ENCODE data around the gene CDK5RAP2. TPM values are rescaled to one million over a fixed set of nuclear protein-coding genes. Genes with fewer than 3 reads are reported as not detected.
A peak's percentile ranks its signal among the peaks of the same experiment; 100 is the strongest.

CDK5RAP2 gene
- total RNA-seq, 1 experiment from 2014 or later: 56.4 TPM

- no peaks in the 10 kb centered on the region for H3K4me1 Mint-ChIP-seq
- Histone ChIP-seq H3K23me2 (ENCODE audit: insufficient read length, low read depth, low read length, poor library complexity, severe bottlenecking) (no peaks in the 10 kb centered on the region), H3K27me3 (ENCODE audit: insufficient read depth, low read length) (no peaks in the 10 kb centered on the region)
Measured at GRCh38 chr9:120562861-120563443, 17.0 kb downstream of the CDK5RAP2 start.

More at GRCh38 chr9:120562861-120563443, 17.0 kb downstream of the CDK5RAP2 start:
- H3K14ac ChIP-seq (ENCODE audit: insufficient read depth, low read length): no peak overlapping the region; the same call in 1 of the 2 replicates
- H4K91ac ChIP-seq (ENCODE audit: insufficient read length, low read depth, low read length): no peak overlapping the region
- H2BK12ac ChIP-seq (ENCODE audit: insufficient read length, low read depth, low read length): no peak overlapping the region
- no peaks in the 10 kb centered on the region for H3K27me3 Mint-ChIP-seq (ENCODE audit: low read depth)
- H3K4me3 Mint-ChIP-seq: no peak overlapping the region
- peaks cover 19 to 55% (median 37%) of the 10 kb centered on the region in 3 experiments; a peak in 6 of 7 replicates for H3K36me3 Mint-ChIP-seq (ENCODE audit: insufficient read depth in 1 of 3, low read depth in 3 of 3)
- peak overlapping the region; percentile 19 to 90 (median 21); a peak in 5 of 7 replicates for H3K27ac Mint-ChIP-seq
- H3K79me2 ChIP-seq (ENCODE audit: insufficient read depth, low read length): no peaks in the 10 kb centered on the region; the same call in 1 of the 2 replicates
- H3K4me1 ChIP-seq (ENCODE audit: insufficient read depth, low read length): no peaks in the 10 kb centered on the region
- TF ChIP-seq, protein P1, sequence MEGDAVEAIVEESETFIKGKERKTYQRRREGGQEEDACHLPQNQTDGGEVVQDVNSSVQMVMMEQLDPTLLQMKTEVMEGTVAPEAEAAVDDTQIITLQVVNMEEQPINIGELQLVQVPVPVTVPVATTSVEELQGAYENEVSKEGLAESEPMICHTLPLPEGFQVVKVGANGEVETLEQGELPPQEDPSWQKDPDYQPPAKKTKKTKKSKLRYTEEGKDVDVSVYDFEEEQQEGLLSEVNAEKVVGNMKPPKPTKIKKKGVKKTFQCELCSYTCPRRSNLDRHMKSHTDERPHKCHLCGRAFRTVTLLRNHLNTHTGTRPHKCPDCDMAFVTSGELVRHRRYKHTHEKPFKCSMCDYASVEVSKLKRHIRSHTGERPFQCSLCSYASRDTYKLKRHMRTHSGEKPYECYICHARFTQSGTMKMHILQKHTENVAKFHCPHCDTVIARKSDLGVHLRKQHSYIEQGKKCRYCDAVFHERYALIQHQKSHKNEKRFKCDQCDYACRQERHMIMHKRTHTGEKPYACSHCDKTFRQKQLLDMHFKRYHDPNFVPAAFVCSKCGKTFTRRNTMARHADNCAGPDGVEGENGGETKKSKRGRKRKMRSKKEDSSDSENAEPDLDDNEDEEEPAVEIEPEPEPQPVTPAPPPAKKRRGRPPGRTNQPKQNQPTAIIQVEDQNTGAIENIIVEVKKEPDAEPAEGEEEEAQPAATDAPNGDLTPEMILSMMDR (conservative IDR thresholded peaks at IDR 0.05): no peak
- H3T11ph ChIP-seq (ENCODE audit: low read length): no peak overlapping the region
- no peaks in the 10 kb centered on the region for H3K9me3 ChIP-seq (ENCODE audit: control insufficient read depth, low read depth, low read length)
- H3K4ac ChIP-seq (ENCODE audit: low read depth, low read length): no peak overlapping the region
- H2AK5ac ChIP-seq (ENCODE audit: insufficient read length, low read length): no peak overlapping the region
- no peaks in the 10 kb centered on the region for H3K9me3 Mint-ChIP-seq
- no peak overlapping the region for H2AFZ ChIP-seq (ENCODE audit: low read length)
- H3K9ac ChIP-seq (ENCODE audit: extremely low read depth, insufficient read length, low read length): no peak overlapping the region
- no peak overlapping the region for H4K5ac ChIP-seq (ENCODE audit: insufficient read length, low read depth, low read length)
- H4K8ac ChIP-seq (replicated peaks; ENCODE audit: insufficient read length, low read depth, low read length): no peak overlapping the region
- no peak for DNase-seq
- no peak overlapping the region for H2BK5ac ChIP-seq (ENCODE audit: insufficient read length, low read length)
- no peak overlapping the region for H2BK20ac ChIP-seq (ENCODE audit: low read depth, low read length, poor library complexity, severe bottlenecking)
- H2BK15ac ChIP-seq (ENCODE audit: low read depth, low read length): no peak overlapping the region
- no peak overlapping the region for H3K18ac ChIP-seq (ENCODE audit: insufficient read length, low read depth, low read length)
- no peak overlapping the region for H3K23ac ChIP-seq (ENCODE audit: insufficient read length, low read depth, low read length)
- H4K20me1 ChIP-seq (ENCODE audit: control insufficient read depth, insufficient read depth, insufficient read length): no peaks in the 10 kb centered on the region
- WGBS (ENCODE audit: extremely low coverage, insufficient read length, low lambda C conversion rate): no CpG with 5 or more reads among the region's 8 CpGs
- H2BK120ac ChIP-seq (ENCODE audit: low read depth, low read length, poor library complexity, severe bottlenecking): no peak overlapping the region
- H3K4me2 ChIP-seq (ENCODE audit: insufficient read depth, insufficient read length, low read length): no peak overlapping the region
- no peak overlapping the region for H3K56ac ChIP-seq (ENCODE audit: insufficient read length, low read depth, low read length)
- H3K27ac ChIP-seq (ENCODE audit: insufficient read length, low read depth, low read length): no peak overlapping the region
- no peaks in the 10 kb centered on the region for H3K79me1 ChIP-seq (ENCODE audit: insufficient read depth, low read depth, low read length, poor library complexity, severe bottlenecking)

Measured in H9 (cell line).